Calu3 (cell line): ENCODE measurements around the gene ARL13A. TPM values are rescaled to one million over a fixed set of nuclear protein-coding genes. Genes with fewer than 3 reads are reported as not detected.
"Not testable (repeated sequence)": the region's sequence is repeated elsewhere in the genome, so short reads cannot be mapped to it uniquely, and the experiment has no call there.

Source experiments
- BruUV-seq: library from RNA; stranded (reverse); fragments of 400-500 nt; replicated peaks from 2 replicates; lab custom pipeline; 2021; lab: Mats Ljungman, UMichigan
- CTCF ChIA-PET: fragments of 300-600 bp; sonication (Branson Sonifier 250); formaldehyde crosslinking; loops from one replicate; lab custom pipeline; 2022; ENCODE audit warnings: antibody characterized with exemption; lab: Charles Lee
- DNase-seq: peaks from one replicate; pipeline ENCODE4 v3.0.0; 2022
- H3K27ac Mint-ChIP-seq: one replicate; pipeline ENCODE4 v1.8.0; 2022; ENCODE audit warnings: mixed read lengths; ENCODE audit not compliant: unreplicated experiment
- H3K27me3 Mint-ChIP-seq: one replicate; pipeline ENCODE4 v1.8.0; 2022; ENCODE audit warnings: mixed read lengths; ENCODE audit not compliant: unreplicated experiment
- H3K36me3 Mint-ChIP-seq: one replicate; pipeline ENCODE4 v1.8.0; 2022; ENCODE audit warnings: mild to moderate bottlenecking, moderate library complexity, mixed read lengths; ENCODE audit not compliant: insufficient read depth, unreplicated experiment
- H3K4me1 Mint-ChIP-seq: one replicate; pipeline ENCODE4 v1.8.0; 2022; ENCODE audit warnings: mild to moderate bottlenecking, low read depth, mixed read lengths; ENCODE audit not compliant: unreplicated experiment
- H3K4me3 Mint-ChIP-seq: one replicate; pipeline ENCODE4 v1.8.0; 2022; ENCODE audit warnings: mild to moderate bottlenecking, low read depth, moderate library complexity, mixed read lengths; ENCODE audit not compliant: unreplicated experiment
- H3K9me3 Mint-ChIP-seq: one replicate; pipeline ENCODE4 v1.8.0; 2022; ENCODE audit warnings: low read depth, mixed read lengths; ENCODE audit not compliant: unreplicated experiment
- CTCF ChIP-seq: fragments of 200-600 bp; IDR thresholded peaks from one replicate; pipeline ENCODE4 v1.8.0; 2022; ENCODE audit warnings: antibody characterized with exemption; ENCODE audit not compliant: unreplicated experiment
- intact Hi-C: fragments of 100-400 bp; cut with micrococcal nuclease; formaldehyde crosslinking; loops from one replicate; pipeline ENCODE4 v1.10.0; 2022; ENCODE audit not compliant: unreplicated experiment
- total RNA-seq: library from RNA; stranded (reverse); gene quantifications from 2 replicates; pipeline ENCODE4 v1.2.3, GENCODE V29; 2022

The ARL13A gene
- total RNA-seq, 1 experiment from 2014 or later = not detected

DNA sequence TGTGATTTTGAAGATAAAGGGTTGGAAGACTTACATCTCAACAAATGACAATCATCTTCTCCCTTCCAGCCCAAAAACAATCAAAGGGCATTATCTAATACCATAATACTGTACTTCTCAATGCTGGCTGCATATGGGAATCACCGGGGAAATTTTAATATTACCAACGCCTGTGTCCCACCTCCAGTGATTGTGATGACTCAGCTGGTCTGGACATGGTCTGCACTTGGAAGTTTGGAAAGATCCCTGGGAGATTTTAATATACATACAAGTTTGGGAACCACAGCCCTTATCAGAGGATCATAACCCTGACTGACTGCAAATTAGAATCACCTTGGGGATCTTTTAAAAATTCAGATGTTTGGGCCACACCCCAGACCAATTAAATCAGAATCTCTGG lies 29.9 kb downstream of the ARL13A start:
- CTCF ChIA-PET = no interaction called here
- intact Hi-C loops = loop anchor here (10.0 kb wide), 1 partner anchor 105 kb away; no protein-coding TSS in a partner anchor
- H3K36me3 Mint-ChIP-seq = peaks cover 12% of the 10 kb centered on the region

GRCh38 chrX:101009090-101009489 lies 39.6 kb downstream of the ARL13A start:
- H3K27me3 Mint-ChIP-seq = no peaks in the 10 kb centered on the region
- H3K9me3 Mint-ChIP-seq = no peaks in the 10 kb centered on the region
- BruUV-seq = no TSS peak
- H3K4me1 Mint-ChIP-seq = no peaks in the 10 kb centered on the region
- CTCF ChIA-PET = no interaction called here
- H3K4me3 Mint-ChIP-seq = no peak overlapping the region
- H3K27ac Mint-ChIP-seq = no peak overlapping the region
- H3K36me3 Mint-ChIP-seq = peaks cover 27% of the 10 kb centered on the region
- intact Hi-C loops = no loop called here
- no peak for DNase-seq
- TF ChIP-seq CTCF = no peak

More for the DNA sequence above, 29.9 kb downstream of the ARL13A start:
- DNase-seq = no peak
- no TSS peak for BruUV-seq
- H3K27me3 Mint-ChIP-seq = no peaks in the 10 kb centered on the region
- no peaks in the 10 kb centered on the region for H3K9me3 Mint-ChIP-seq
- peaks cover 9% of the 10 kb centered on the region for H3K4me1 Mint-ChIP-seq
- TF ChIP-seq CTCF = no peak
- no peak overlapping the region for H3K4me3 Mint-ChIP-seq
- H3K27ac Mint-ChIP-seq = no peak overlapping the region

DNA sequence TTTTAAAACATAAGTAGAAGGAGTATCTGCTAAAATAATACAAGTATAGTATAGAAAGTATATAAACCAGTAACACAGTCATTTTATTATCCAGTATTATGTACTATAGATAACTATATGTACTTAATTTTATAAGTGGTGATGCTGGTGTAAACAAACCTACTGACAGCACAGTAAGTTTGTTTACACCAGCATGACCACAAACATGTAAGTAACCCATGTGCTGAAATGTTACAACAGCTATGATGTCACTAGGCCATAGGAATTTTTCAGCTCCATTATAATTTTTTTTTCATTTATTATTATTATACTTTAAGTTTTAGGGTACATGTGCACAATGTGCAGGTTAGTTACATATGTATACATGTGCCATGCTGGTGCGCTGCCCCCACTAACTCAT lies 42.5 kb downstream of the ARL13A start:
- BruUV-seq, H3K4me3 Mint-ChIP-seq, H3K27ac Mint-ChIP-seq, DNase-seq, H3K9me3 Mint-ChIP-seq, H3K4me1 Mint-ChIP-seq, intact Hi-C loops, CTCF ChIA-PET, H3K27me3 Mint-ChIP-seq: not testable (repeated sequence)
- peaks cover 15% of the 10 kb centered on the region for H3K36me3 Mint-ChIP-seq

DNA sequence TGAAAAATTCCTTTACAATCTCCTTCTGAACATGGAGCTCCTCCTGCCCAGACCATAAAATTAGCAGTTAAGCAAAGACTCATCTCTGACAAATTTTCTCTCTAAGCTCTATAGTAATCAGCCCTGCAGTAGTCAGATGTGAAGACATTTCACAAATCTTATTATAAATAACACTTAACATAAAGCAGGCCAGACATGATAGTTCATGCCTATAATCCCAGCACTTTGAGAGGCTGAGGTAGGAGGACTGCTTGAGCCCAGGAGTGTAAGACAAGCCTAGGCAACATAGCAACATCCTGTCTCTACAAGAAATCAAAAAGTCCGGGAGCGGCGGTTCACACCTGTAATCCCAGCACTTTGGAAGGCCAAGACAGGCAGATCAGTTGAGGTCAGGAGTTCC lies 52.5 kb downstream of the ARL13A start:
- H3K36me3 Mint-ChIP-seq = peaks cover 12% of the 10 kb centered on the region
- no peaks in the 10 kb centered on the region for H3K9me3 Mint-ChIP-seq
- DNase-seq = no peak
- H3K27me3 Mint-ChIP-seq = no peaks in the 10 kb centered on the region
- no peak for TF ChIP-seq CTCF
- intact Hi-C loops = no loop called here
- H3K4me1 Mint-ChIP-seq = no peaks in the 10 kb centered on the region
- no peak overlapping the region for H3K27ac Mint-ChIP-seq
- no TSS peak for BruUV-seq
- CTCF ChIA-PET = no interaction called here
- H3K4me3 Mint-ChIP-seq = no peak overlapping the region

- Mint-ChIP-seq H3K27ac (no peak overlapping the region), H3K4me3 (no peak overlapping the region), H3K36me3 (peaks cover 7% of the 10 kb centered on the region), H3K4me1 (no peaks in the 10 kb centered on the region), H3K9me3 (no peaks in the 10 kb centered on the region), H3K27me3 (no peaks in the 10 kb centered on the region)
- TF ChIP-seq CTCF = no peak
- intact Hi-C loops = no loop called here
- BruUV-seq = no TSS peak
- CTCF ChIA-PET = no interaction called here
- DNase-seq = no peak
These were observed 55.6 kb downstream of the ARL13A start for GRCh38 chrX:101025126-101025525.
